Measurements from ENCODE around the gene TMEM62.

DNA sequence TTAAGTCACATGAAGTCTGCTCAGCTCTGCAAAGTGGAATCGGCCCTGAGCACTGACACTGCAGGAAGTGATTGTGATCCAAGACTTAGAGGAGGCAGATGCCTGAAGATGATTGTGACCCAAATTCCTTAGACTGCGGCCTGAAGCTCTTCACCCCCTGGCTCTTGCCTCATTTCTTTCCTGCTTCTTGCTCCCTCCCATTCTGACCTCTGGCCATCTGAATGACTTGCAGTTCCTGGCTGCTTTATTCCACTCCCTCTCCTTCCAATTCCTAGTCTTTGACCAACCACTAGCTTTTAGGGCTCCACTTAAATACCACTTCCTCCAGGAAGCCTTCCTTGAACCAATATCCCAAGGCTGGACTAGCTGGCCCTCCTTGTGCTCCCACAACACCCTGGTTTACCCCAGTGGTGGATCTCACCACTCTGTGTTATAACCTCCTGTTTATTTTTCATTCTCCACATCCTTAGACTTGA lies 97.3 kb downstream of the TMEM62 start:
- TF ChIP-seq EZH2phosphoT487 (IDR thresholded peaks at IDR 0.05; ENCODE audit: insufficient read depth, low read depth): no peak
- TF ChIP-seq EZH2 (IDR thresholded peaks at IDR 0.05; ENCODE audit: insufficient read depth, poor library complexity, severe bottlenecking): no peak

Measured in GM23248 (cell line).